NCI-H146 (cell line): ENCODE data around the gene UHRF1.
"Not testable (repeated sequence)": the region's sequence is repeated elsewhere in the genome, so short reads cannot be mapped to it uniquely, and the experiment has no call there.

Experiments used
- DNase-seq: peaks from one replicate; lab custom pipeline; 2025; lab: John Stamatoyannopoulos, UW

Gene UHRF1

DNA sequence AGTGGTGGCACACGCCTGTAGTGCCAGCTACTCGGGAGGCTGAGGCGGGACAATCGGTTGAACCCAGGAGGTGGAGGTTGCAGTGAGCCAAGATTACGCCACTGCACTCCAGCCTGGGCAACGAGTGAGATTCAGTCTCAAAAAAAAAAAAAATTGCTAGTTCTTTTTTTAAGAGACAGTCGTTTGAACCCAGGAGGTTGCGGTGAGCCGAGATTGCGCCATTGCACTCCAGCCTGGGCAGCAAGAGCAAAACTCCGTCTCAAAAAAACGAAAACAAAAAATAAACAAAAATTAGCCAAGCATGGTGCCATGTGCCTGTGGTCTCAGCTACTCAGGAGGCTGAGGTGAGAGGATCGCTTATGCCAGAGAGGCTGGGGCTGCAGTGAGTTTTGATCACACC lies 8.4 kb upstream of the UHRF1 start:
- not testable (repeated sequence) for DNase-seq

DNA sequence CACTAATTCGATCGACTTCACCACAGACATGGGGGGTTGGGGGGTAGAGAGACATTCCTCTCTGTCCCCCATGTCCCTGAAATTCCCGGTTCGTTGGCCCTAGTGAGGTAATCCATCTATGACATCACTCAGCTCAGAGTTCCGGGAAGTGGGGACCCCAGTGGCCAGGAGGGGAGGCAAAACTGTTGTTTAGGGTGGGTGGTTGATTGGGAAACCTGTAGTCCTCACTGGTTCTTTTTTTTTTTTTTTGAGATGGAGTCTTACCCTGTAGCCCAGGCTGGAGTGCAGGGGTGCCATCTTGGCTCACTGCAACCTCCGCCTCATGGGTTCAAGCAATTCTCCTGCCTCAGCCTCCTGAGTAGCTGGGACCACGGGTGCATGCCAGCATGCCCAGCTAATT lies 6.5 kb upstream of the UHRF1 start, which contains the start of gene ARRDC5:
TSS of gene ARRDC5 (minus strand) at position 101 of the 400 bp plus-strand sequence. CDS start at position 30, 71 bp downstream.
- no peak for DNase-seq

DNA sequence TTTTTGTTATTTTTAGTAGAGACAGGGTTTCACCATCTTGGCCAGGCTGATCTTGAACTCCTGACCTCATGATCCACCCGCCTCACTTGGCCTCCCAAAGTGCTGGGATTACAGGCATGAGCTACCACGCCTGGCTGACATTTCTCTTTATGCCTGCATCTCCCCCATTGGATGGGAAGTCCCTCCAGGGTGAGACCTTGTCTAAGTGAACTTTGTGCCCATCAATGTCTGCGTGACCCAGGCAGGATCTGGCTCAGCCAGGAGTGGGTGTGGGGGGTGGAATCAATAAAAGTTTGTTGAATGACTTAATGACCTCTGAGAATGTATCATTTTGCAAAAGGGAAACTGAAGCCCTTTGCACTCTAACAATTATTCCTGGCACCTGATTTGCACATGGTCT lies 4.8 kb upstream of the UHRF1 start:
- no peak for DNase-seq

DNA sequence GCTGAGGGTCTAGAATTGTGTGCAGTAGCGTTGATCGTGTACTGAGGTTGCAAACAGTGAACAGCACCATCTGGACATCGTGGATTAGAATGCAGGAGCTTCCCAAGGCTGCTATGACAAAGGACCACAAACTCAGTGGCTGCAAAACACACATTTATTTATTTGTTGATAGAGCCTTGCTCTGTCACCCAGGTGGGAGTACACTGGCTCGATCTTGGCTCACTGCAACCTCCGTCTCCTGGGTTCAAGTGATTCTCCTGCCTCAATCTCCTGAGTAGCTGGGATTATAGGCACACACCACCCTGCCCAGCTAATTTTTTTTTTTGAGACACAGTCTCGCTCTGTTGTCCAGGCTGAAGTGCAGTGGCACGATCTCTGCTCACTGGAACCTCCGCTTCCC lies 2.3 kb upstream of the UHRF1 start:
- DNase-seq, result no peak

DNA sequence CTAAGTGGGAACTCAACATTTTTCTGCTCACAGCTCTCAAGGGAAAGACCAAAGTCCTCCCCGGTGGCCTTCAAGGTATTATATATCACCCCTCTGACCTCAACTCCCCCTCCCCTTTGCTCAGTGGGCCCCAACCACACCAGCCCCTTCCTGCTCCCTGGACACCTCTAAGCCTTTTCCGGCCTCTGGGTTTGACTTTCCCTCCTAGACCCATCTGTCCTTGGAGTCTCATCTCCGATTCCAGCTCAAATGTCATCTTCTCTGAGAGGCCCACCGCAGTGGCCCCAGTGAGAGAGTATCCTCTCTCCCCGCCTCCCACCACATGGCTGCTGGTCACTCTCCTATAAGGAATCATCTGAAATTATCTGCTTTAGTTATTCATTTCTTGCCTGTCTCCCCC lies 941 bp upstream of the UHRF1 start:
- no peak for DNase-seq

DNA sequence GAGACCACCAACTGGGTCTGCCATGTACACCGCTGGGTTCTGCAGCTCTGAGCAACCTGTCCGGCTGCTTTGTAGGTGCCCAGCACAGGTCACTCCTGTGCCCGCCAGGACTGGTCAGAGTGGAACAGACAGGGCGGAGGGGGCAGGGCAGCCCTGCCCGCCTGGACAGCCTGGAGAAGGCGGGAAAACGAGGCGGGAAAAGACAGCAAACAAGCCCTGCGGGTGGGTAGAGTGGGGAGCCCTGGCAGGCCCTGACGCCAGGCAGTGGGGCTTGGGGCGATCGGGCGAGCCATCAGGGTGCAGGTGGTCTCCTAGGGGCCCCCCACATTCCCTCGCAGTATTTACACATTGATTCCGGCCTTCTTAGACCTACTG lies 533 bp upstream of the UHRF1 start:
- DNase-seq, result no peak

DNA sequence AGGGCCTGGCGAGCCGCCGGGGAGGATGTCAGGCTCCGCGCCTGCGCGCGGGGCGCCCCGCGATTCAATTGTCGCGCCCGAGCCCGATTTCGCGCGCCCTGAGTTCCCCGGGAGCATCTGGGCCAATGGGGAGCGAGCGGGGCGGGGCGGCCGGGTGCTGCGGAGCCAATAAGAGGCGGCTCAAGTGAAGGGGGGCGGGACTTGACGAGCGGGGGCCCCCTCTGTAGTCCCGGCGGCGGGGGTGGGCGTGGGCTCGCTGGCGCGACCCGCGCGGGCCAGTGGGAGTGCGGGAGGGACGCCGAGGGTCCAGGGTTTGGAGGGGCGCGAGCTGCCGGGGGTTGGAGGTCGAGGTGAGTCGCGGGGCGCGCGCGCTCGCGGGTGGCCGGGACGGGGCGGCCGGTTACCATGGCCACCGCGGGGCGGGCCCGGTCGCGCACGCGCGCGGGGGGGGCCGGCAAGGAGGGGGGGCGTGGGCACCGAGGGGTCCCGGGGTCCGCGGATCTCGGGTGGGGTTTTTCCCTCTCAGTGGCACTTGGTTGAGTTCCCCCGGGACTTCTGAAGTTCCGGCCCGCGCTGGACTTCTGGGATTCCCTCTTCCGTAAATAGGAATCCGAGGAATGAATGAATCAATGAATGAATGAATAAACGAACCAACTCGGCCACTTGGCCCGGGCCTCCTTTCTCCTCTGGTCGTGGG lies 744 bp downstream of the UHRF1 start:
- DNase-seq, result peak; percentile 89

DNA sequence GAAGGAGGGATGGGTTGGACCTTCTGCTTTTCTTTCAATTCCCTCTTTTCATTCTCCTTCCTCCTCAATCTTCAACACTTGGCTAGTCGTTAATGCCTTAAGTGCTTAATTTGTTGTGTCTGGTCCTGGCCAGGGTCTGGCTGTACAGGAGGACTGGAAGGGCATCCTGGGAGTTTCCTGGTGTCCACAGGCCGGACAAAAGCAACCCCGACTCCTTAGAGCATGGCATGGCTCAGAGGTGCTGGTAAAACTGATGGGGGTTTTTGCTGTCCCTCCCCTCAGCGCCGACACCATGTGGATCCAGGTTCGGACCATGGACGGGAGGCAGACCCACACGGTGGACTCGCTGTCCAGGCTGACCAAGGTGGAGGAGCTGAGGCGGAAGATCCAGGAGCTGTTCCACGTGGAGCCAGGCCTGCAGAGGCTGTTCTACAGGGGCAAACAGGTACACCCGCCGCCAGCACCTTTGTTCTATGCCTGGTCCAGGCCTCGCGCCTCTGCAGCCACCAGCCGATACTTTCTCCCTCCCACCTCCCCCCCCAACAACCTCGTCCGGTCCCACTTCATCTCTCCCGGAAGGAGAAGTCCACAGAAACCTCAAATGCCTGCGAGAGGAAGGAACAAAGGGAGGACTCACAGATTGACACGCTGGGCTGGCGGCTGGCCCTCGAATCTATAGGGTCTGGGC lies 1.4 kb downstream of the UHRF1 start:
- no peak for DNase-seq

DNA sequence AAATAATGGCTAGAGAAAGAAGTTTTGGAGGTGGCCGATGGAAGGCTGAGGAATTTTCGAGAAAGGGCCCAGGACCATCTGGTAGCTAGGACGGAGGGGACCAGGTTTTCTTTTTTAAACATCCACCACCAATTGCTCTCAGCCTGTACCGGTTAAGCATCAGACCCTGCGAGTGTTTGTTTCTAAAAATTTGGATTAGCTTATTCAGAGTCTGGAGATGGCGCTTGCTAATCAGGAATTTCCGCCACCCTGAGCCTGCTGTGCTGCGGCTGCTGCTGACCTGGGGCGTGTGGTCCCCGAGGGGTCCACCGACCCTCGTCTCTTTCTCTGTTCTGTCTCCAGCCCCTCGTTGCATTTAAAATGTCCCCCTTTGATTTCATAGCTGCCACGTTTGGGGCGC lies 2.0 kb downstream of the UHRF1 start:
- DNase-seq, result no peak

DNA sequence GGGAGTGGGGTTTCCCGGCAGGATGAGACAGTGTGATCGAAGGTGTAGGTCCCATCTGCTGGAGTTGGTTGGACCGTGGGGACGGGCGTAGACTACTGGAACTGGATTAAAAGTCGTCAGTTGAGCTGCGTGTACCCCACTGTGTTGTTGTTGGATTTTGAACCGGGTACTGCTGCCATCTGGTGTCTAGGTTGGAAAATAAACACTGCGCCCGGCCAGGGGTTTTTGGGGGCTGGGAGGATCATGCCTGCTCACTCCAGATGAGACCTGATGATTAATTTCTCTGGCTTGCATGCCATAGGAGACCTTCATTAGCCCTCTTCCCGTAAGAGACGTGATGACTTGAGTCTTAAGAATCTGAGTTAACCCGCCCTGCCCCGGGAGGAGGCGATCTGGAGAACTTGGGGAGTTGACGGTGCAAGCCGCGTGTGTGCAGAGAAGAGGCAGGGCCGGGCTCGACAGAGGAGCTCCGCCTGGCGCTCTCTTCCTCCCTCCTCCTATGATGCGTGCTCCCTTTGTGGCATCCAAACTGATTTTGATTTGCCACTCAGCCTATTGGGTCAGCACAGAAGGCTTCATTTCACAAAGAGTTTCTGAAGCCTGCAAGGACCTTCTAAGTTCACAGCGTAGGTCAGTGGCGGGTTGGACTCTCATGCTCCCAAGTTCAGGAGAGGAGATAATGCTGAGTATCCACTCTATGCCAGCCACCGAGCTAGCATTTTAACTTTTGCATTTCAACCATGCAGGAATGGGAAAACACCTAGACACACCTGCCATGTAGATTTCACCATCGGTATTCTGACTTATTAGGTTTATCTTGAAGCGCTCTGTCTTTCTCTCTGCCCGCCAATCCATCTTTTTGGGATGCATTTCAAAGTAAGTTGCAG lies 2.7 kb downstream of the UHRF1 start:
- no peak for DNase-seq

DNA sequence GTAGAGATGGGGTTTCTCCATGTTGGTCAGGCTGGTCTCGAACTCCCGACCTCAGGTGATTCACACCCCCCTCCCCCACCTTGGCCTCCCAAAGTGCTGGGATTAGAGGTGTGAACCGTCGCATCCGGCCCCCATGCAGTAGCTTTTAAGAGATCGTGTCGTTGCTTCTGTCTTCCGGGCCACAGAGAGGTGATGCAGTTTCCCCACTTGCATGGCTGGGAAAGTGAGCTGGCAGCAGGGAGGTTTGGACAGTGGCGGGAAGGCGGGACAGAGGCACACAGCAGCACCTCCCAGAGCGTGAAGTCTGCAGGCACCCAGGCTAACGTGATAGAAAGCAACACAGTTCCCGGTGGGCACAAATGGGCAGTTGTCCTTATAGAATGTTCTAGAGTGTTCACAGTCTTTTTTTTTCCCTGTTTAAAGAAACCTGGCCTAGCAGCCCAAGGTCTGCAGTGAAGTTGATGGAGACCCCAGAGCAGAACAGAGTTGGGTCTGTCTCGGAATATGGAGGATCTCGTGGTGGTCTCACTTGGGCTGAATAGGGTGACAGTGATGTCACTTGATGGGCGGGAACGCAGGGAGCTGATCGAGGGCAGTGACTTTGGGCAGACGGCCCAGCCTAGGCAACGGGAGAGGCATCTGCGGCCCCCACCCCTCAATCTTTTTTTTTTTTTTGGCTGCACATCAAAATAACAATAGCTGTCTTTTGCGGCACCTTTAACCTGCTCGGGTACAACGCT lies 4.9 kb downstream of the UHRF1 start:
- DNase-seq, result no peak

DNA sequence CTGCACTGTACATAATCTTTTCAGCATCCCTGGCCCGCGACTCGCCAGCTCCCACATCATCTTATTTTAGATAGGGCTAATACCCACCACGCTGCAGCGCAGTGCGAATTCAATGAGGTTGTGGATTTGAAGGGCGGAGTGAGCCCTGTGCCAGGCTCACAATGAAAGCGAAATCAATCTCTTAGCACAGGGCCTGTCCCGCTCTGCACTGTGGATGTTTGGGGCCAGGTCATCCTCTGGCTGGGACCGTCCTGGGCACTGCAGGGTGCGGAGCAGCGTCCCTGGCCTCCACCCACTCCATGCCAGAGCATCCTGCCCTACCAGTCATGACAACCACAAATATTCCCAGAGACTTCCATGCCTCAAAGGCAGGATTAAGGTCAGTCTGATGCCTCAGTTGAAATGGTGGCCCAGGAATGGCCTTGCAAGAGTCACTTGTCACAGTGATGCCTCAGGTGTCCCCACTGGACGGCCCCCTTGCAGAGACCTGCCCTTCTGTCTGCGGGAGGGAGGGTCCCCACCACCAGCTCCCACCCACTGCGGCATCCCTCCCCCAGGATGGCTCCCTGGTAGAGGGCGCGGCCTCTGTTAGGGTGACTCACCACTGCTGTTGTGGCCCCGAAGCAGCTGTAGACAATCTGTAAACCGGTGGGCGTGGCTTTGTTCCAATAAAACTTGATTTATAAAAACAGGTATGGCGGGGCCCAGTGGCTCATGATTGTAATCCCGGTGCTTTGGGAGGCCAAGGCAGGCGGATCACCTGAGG lies 5.6 kb downstream of the UHRF1 start:
- no peak for DNase-seq

DNA sequence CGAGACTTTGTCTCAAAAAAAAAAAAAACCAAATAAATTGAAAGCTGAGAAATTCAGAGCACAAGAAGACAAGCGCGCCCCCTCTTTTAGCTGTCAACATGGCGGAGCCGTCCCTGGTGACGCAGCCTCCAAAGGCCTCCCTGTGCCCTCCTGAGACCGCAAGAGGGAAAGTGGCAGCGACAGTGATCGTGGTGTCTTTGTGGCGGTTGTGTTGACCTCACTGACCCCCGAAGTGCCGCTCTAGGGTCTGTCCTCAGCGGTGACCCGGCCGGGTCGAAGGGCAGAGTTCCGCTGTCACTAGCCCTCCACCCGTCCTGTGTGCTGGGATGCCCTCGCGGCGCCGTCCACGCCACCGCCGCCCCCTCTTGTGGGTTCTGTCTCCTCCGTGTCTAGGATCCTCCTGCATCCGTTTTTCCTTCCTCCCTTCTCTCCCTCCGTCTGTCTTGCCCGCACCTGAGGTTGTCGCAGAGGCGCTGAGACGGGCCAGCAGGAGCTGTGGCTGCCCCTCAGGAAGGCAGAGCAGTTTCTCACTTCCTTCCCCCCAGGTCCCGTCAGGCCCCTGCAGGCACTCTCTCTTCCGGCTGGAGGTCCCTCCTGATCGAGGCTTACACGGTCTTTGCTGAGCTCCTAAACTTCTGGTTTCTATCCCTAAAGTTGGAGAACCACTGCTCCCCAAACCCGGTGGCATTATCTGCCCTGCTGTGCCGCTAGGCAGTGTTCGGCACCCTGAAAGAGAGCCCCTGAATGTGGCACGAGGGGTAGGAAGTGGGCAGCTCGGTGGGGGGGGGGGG lies 7.2 kb downstream of the UHRF1 start:
- no peak for DNase-seq

DNA sequence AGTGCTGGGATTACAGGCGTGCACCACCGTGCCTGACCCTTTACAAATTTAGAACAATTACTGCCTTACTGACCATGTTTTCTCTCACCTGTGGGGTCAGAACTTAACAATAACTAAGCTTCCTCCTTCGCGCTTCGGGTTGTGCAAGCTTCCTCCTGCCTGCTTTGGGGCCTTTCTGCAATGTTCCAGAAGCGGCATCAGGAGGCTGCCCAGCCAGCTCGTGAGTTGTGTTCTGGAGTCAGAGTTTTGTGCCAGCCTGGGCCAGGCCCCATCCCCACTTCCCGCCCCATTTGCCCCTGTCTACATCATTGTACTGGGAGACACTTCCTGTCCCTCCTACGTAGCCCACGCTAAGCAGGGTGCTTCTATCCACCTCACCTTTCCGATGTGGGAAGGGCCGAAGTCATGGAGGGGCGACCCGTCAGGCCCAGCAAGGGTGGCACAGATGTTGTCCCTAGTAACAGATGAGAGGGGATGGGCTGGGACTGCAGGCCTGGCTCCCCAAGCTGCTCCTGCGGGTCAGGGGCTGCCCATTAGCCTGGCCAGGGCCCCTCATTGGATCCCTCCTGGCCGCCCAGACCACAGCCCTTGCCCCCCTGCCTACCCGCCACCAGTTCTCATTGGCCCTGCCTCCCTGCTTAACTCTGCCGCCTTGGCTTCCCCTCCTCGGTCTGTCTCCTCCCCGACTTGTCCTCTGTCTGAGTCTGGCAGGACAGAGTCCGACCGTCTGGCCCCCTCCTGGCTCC lies 13.4 kb downstream of the UHRF1 start:
- DNase-seq, result no peak

DNA sequence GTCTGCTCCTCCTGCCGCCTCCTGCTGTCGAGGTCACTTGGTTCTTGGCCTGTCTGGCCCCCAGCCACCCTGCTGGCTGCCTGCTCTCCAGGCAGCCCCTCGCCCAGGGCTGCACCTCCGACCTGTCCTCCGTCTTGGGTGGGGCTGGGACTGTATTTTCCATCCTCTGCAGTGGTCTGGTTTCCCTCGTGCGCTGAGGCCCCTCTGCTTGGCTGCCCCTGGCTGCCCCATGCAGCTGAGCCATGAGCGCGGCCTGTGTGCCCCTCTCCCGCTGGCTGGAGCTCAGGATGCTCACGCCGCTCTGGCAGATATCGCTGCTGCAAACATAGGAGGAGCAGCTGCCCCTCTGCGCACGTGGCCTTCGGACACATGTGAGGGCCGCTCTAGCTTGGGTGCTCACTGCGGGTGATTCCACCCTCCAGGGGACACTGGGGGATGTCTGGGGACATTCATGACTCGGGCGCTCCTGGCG lies 14.0 kb downstream of the UHRF1 start:
- no peak for DNase-seq

DNA sequence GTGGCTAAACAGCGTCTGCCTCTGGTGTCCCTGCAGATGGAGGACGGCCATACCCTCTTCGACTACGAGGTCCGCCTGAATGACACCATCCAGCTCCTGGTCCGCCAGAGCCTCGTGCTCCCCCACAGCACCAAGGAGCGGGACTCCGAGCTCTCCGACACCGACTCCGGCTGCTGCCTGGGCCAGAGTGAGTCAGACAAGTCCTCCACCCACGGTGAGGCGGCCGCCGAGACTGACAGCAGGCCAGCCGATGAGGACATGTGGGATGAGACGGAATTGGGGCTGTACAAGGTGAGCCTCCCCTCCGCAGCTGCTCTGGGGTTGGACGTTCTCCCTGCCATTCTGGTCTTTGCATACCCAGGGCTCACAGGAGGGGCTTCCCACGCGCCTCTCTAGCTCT lies 19.9 kb downstream of the UHRF1 start:
- no peak for DNase-seq

DNA sequence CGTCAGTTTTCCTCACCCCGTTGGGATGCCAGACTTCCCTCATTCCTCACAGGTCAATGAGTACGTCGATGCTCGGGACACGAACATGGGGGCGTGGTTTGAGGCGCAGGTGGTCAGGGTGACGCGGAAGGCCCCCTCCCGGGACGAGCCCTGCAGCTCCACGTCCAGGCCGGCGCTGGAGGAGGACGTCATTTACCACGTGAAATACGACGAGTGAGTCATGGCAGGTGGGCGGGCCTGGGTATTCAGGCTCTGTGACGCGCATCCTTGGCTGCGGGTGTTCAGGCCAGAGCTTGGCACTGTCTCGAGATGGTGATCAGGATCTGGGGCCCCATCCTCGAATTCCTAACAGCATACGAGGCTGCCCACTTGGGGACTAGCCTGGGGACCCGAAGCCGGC lies 21.4 kb downstream of the UHRF1 start:
- DNase-seq, result no peak

DNA sequence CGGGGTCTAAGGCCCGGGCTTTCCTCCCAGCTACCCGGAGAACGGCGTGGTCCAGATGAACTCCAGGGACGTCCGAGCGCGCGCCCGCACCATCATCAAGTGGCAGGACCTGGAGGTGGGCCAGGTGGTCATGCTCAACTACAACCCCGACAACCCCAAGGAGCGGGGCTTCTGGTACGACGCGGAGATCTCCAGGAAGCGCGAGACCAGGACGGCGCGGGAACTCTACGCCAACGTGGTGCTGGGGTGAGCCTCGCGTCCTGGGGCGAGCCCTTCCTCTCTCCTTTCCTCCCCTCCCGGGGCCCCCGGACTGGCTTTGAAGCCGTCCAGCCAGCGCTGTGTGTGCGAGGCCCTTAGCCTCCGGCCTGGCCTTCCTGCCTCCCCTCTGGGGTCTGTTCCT lies 23.4 kb downstream of the UHRF1 start:
- no peak for DNase-seq

DNA sequence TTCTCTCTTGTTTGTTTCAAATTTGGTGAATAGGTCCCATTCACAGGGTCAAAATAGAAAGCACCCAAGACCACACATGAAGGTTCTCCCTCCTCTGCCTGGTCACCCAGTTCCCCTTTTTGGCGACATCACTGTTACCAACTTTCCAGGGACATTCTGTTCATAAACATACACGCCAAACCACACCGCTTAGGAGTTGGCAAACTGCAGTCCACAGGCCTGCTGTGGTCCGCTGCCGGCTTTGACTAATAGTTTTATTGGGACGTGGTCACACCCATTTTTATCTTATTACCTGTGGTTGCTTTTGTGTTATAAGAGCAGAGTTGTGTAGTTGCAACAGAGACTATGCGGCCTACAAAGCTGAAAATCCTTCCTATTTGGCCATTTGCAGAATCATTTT lies 24.2 kb downstream of the UHRF1 start:
- no peak for DNase-seq

DNA sequence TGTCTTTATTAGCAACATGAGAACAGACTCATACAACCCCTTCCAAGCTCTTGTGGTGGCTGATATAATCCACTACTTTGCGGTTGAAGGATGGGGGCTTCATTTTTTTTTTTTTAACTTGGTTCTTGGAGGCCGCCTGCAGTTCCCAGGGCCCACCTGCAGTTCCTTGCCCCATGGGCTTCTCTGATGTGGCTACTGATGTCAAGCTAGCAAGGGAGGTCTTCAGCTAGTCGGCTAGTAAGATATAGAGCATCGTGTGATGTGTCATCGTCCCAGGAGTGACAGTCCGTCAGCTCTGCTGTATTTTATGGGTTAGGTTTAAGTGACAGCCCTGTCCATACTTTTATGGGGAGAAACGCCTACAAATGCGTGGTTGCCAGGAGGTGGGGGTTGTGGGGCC lies 26.1 kb downstream of the UHRF1 start:
- DNase-seq, result no peak
